CD14-positive monocyte (primary cell): ENCODE data around the gene KIAA1755. TPM values are rescaled to one million over a fixed set of nuclear protein-coding genes. Genes with fewer than 3 reads are reported as not detected.

Experiments
- DNase-seq, 3 donors: peaks; one replicate each; pipeline ENCODE4 v3.0.0-alpha.2; 2011 to 2022
- H2AFZ ChIP-seq: 2 replicates; pipeline ENCODE4 v1.6.0; 2012; ENCODE audit warnings: mild to moderate bottlenecking, low read depth, low read length, inconsistent platforms; ENCODE audit not compliant: insufficient read depth, poor library complexity, severe bottlenecking
- H3K27ac ChIP-seq, 2 donors: 1 replicate in 1 of 2; 2 replicates in 1 of 2; pipeline ENCODE4 v1.5.1; 2012 to 2013; ENCODE audit warnings: low read length in 2 of 2, control low read depth in 1 of 2, inconsistent platforms in 1 of 2, low read depth in 1 of 2, mild to moderate bottlenecking in 1 of 2
- H3K27me3 ChIP-seq, 2 donors: one replicate each; pipeline versions ENCODE4 v1.6.0 to v1.6.1; 2011 to 2013; ENCODE audit warnings: low read length in 2 of 2; ENCODE audit not compliant: control insufficient read depth in 2 of 2, insufficient read depth in 2 of 2
- H3K36me3 ChIP-seq, 2 donors: replicated peaks in 1 of 2; 1 replicate in 1 of 2; 2 replicates in 1 of 2; pipeline versions ENCODE4 v1.5.1 to v1.6.1; 2012 to 2013; ENCODE audit warnings: low read length in 2 of 2, control low read depth in 1 of 2, inconsistent platforms in 1 of 2, mild to moderate bottlenecking in 1 of 2; ENCODE audit not compliant: insufficient read depth in 2 of 2, control insufficient read depth in 1 of 2
- H3K4me1 ChIP-seq, 2 donors: 1 replicate in 1 of 2; 2 replicates in 1 of 2; pipeline versions ENCODE4 v1.5.1 to v1.6.1; 2012 to 2013; ENCODE audit warnings: low read length in 2 of 2, control low read depth in 1 of 2, inconsistent platforms in 1 of 2, mild to moderate bottlenecking in 1 of 2, moderate library complexity in 1 of 2; ENCODE audit not compliant: insufficient read depth in 2 of 2, control insufficient read depth in 1 of 2
- H3K4me2 ChIP-seq: replicated peaks from 2 replicates; pipeline ENCODE3; 2012; ENCODE audit warnings: low read length, moderate library complexity, mild to moderate bottlenecking; ENCODE audit not compliant: poor library complexity, severe bottlenecking; ENCODE audit errors: extremely low read depth
- H3K4me3 ChIP-seq, 3 experiments: fragments of 200-600 bp in 1 of 3; sonication (generic) in 1 of 3; replicated peaks in 1 of 3; 1 replicate in 2 of 3; 2 replicates in 1 of 3; pipeline ENCODE4 v1.5.1; 2011 to 2013; ENCODE audit warnings: low read length in 3 of 3, mild to moderate bottlenecking in 3 of 3, control low read depth in 2 of 3, low read depth in 2 of 3, inconsistent platforms in 1 of 3, moderate library complexity in 1 of 3
- H3K79me2 ChIP-seq: 2 replicates; pipeline ENCODE4 v1.6.0; 2012; ENCODE audit warnings: mild to moderate bottlenecking, control low read depth, inconsistent platforms, low read length, moderate library complexity; ENCODE audit not compliant: insufficient read depth
- H3K9ac ChIP-seq: 2 replicates; pipeline ENCODE4 v1.6.0; 2017; ENCODE audit warnings: low read length, mild to moderate bottlenecking; ENCODE audit not compliant: insufficient read depth, poor library complexity, severe bottlenecking
- H3K9me3 ChIP-seq, 2 donors: replicated peaks in 1 of 2; 1 replicate in 1 of 2; 2 replicates in 1 of 2; pipeline versions ENCODE4 v1.5.1 to v1.6.1; 2012 to 2013; ENCODE audit warnings: low read length in 2 of 2, control low read depth in 1 of 2; ENCODE audit not compliant: control insufficient read depth in 1 of 2, insufficient read depth in 1 of 2
- H4K20me1 ChIP-seq: 2 replicates; pipeline ENCODE4 v1.6.0; 2012; ENCODE audit warnings: mild to moderate bottlenecking, low read length, control low read depth, moderate library complexity; ENCODE audit not compliant: insufficient read depth
- H3K27ac Mint-ChIP-seq, 7 donors: one replicate each; pipeline ENCODE4 v1.8.0; 2020; ENCODE audit warnings: mild to moderate bottlenecking in 7 of 7, mixed read lengths in 7 of 7, moderate library complexity in 6 of 7, inconsistent platforms in 2 of 7
- H3K27me3 Mint-ChIP-seq, 3 donors: one replicate each; pipeline ENCODE4 v1.8.0; 2021 to 2022; ENCODE audit warnings: low read depth in 3 of 3, mild to moderate bottlenecking in 3 of 3, mixed read lengths in 3 of 3, moderate library complexity in 3 of 3, inconsistent platforms in 1 of 3
- H3K36me3 Mint-ChIP-seq, 2 donors: one replicate each; pipeline ENCODE4 v1.8.0; 2020; ENCODE audit warnings: mixed read lengths in 2 of 2, inconsistent platforms in 1 of 2, mild to moderate bottlenecking in 1 of 2
- H3K4me1 Mint-ChIP-seq: one replicate; pipeline ENCODE4 v1.8.0; 2020; ENCODE audit warnings: mild to moderate bottlenecking, mixed read lengths
- H3K4me3 Mint-ChIP-seq, 2 donors: one replicate each; pipeline ENCODE4 v1.8.0; 2020; ENCODE audit warnings: mild to moderate bottlenecking in 2 of 2, mixed read lengths in 2 of 2, moderate library complexity in 1 of 2
- H3K9me3 Mint-ChIP-seq, 7 donors: one replicate each; pipeline ENCODE4 v1.8.0; 2020 to 2022; ENCODE audit warnings: mixed read lengths in 7 of 7, mild to moderate bottlenecking in 6 of 7, moderate library complexity in 6 of 7, inconsistent platforms in 2 of 7
- CTCF ChIP-seq: fragments of 200-600 bp; IDR thresholded peaks from one replicate; pipeline ENCODE4 v1.8.0; 2022; ENCODE audit warnings: antibody characterized with exemption, mild to moderate bottlenecking
- WGBS: methylation state at CpG from one replicate; pipeline ENCODE4 v1.1.5; 2013; ENCODE audit warnings: missing lambda C conversion rate; ENCODE audit not compliant: insufficient coverage; 5-methylcytosine and 5-hydroxymethylcytosine counted together
- intact Hi-C, 2 donors: fragments of 100-400 bp; cut with micrococcal nuclease; formaldehyde crosslinking; loops; one replicate each; pipeline versions ENCODE4 v1.15.0 to v1.15.1; 2023
- polyA plus RNA-seq, 3 donors: library from polyadenylated mRNA; depleted of rRNA in 1 of 3; unstranded in 2 of 3; stranded (reverse) in 1 of 3; fragments of 300-500 nt in 2 of 3; fragments of >200 nt in 1 of 3; fragmentation: Illumina TruSeq in 2 of 3; gene quantifications; 1 replicate in 2 of 3; 2 replicates in 1 of 3; pipeline ENCODE4 v1.2.3, GENCODE V29; 2012 to 2021

Gene KIAA1755
- polyA plus RNA-seq, 3 donors = not detected

DNA sequence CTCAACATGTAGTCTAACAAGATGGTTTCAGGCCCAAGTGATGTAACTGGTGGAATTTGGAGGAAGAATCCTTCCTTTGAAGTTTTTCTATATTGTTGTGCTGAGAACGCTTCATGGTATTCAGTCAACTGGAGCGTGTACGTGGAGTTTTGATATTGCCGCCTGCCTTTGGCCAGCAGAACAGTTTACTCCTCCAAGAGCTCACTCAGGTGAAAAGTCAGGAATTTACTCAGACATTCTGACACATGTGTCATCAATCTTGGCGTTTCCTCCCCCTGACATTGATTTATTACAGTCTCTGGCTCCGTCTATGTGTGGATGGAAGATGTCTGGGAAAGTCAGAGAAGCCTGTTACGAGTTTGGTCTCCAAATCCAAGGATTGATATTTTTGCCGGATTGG lies 76.4 kb downstream of the KIAA1755 start:
- no peaks in the 10 kb centered on the region for H3K9me3 ChIP-seq
- no peak overlapping the region for H2AFZ ChIP-seq
- H3K4me3 ChIP-seq = no peak overlapping the region
- Mint-ChIP-seq H3K4me1 (peaks cover 25% of the 10 kb centered on the region), H3K27ac (no peak overlapping the region), H3K9me3 (peaks cover 0 to 3% (median 0%) of the 10 kb centered on the region in 7 donors), H3K27me3 (peaks cover 4 to 14% (median 12%) of the 10 kb centered on the region in 3 donors), H3K36me3 (no peaks in the 10 kb centered on the region), H3K4me3 (no peak overlapping the region)
- H3K79me2 ChIP-seq = no peaks in the 10 kb centered on the region
- no peaks in the 10 kb centered on the region for H3K36me3 ChIP-seq
- WGBS = no CpG with 5 or more reads among the region's 8 CpGs
- H3K4me2 ChIP-seq = no peak overlapping the region
- TF ChIP-seq CTCF = no peak
- H3K4me1 ChIP-seq = peaks cover 13 to 25% of the 10 kb centered on the region in 2 donors
- H3K27me3 ChIP-seq = no peaks in the 10 kb centered on the region
- H3K27ac ChIP-seq = no peak overlapping the region
- intact Hi-C loops = no loop called here
- no peak for DNase-seq
- H4K20me1 ChIP-seq = no peaks in the 10 kb centered on the region
- H3K9ac ChIP-seq = no peak overlapping the region

DNA sequence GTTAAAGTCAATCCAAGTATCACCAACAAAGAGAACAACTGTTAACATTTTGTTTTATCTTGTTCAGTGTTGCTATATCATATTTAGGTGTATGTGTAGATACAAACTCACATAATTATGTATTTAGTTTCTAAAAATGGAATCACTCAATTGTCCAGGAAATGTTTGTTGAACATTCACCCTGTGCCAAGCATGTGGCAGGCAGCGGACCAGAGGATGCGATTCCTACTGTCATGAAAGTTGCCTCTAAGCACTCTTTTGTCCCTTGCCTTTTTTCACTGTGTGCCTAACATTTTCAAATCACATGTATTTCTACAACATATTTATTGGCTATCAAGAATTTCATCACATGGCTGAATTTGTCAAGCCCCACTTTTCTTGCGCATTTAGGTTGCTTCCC lies 78.6 kb downstream of the KIAA1755 start:
- Histone ChIP-seq H3K27ac (no peak overlapping the region), H3K4me3 (no peak overlapping the region), H3K4me2 (no peak overlapping the region), H3K27me3 (no peaks in the 10 kb centered on the region), H3K79me2 (no peaks in the 10 kb centered on the region), H3K4me1 (peaks cover 17 to 31% of the 10 kb centered on the region in 2 donors), H3K9ac (no peak overlapping the region), H3K36me3 (no peaks in the 10 kb centered on the region), H2AFZ (no peak overlapping the region), H3K9me3 (no peaks in the 10 kb centered on the region), H4K20me1 (no peaks in the 10 kb centered on the region)
- Mint-ChIP-seq H3K27me3 (peaks cover 1 to 14% (median 12%) of the 10 kb centered on the region in 3 donors), H3K4me3 (no peak overlapping the region), H3K4me1 (peaks cover 33% of the 10 kb centered on the region), H3K9me3 (peaks cover 0 to 3% (median 0%) of the 10 kb centered on the region in 7 donors), H3K36me3 (peaks cover 0 to 6% of the 10 kb centered on the region in 2 donors), H3K27ac (no peak overlapping the region)
- 100% methylated on average over 2 of the region's 3 CpGs for WGBS
- DNase-seq = no peak
- intact Hi-C loops = no loop called here
- no peak for TF ChIP-seq CTCF
